Measurements from ENCODE around the gene DMXL2.
"Not testable (repeated sequence)": the region's sequence is repeated elsewhere in the genome, so short reads cannot be mapped to it uniquely, and the experiment has no call there.

DMXL2 gene

DNA sequence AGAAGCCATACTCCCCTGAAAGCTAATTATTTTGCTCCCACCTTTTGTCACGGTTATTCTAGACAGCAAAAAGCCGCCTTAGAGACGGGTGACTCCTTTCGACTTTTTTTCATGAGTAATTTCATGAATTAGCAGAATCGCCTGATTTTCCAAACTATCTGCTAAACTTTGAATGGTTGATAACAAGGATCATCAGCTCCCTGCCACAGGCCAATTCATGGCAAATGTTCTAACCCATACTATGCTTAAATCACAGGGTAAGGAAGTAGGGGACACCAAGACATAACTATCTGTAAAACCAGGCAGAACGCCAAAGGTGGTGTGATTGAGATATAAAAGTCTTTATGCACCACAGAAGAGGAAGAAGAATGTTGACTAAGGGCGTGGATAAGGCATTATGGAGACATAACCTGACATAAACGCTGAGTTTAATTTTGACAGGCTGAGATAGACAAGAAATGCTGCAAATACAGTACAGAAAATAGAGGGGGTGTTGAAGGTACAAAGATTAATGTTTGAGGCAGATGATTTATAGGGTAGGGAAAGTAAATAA is 891 bp upstream of the DMXL2 start:
- DNase-seq: no peak

DNA sequence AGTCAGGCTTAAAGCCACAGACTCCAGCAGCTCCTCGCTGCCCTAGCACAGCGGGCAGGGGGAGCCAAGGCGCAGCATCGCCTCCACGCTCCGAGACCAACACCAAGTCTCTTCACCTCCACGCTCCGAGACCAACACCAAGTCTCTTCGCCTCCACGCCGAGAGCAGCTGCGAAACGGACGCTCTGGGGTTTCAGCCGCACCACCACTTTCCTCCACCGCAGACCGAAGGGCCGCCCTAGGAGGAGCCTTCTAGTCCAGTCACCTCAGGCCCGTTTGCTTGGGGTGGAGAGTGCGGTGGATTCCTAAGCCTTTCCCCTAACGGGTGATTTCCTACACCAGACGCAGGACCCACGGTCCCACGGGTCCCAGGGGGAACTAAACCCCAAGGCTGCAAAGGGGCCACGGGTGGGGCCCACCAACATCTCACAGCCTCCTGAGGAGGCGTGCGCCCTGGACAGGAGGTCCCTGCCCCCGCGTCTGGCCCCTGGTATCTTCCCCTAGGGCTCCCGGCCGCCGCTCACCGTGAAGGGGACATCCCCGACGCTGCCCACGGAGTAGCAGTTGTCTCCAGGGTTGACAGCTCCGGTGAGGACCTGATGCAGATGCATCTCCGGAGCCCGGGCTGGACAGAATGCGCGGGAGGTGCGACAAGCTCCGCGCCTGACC is 501 bp downstream of the DMXL2 start:
- peak; percentile 28 for DNase-seq

DNA sequence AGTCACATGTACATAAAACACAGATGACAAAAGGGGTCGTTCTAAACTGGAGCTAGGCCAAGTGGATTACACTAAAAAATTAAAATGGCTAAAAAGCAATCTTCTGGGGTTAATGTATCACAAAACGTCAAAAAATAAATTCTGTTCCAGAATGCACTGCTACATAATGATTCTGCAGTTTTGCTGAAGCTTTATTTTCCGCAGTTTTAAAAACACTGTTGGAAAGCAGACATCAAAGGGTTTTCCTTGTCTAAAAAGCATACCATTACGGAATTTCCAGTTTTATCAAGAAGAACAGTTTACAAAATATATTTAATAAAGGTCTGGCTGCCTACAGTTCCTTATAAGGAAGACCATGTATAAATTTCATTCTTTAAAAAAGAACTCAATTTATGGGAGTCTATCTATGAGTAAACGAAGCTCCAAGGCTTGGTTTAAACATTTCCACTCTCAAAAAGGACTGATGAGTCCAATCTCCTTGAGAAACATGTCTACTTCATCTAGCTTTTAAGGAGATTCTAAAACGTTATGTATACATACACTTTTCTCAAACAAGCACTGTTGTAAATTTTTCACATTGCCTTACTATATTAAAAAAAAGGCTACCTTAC is 1.3 kb downstream of the DMXL2 start:
- no peak for DNase-seq

- no peak for DNase-seq
These were observed 1.9 kb downstream of the DMXL2 start for GRCh38 chr15:51620641-51621040.

DNA sequence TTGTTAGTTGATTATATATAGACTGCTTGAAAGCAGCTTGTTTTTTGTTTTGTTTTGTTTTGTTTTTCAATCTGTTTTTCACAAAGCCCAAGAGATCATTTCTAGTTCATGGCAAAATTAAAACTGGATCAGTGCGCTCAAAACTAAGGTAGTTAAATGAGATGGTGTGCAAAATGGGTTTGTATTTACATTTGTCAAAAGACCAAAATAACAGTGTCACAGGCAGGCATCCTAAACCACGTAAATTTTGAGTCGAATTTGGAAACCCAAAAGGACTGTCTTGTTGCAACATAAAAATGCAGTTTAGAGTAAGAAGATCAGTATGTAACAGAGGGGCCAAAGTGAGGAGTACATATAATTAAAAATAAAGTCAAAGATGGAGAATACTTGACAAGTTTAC is 2.4 kb downstream of the DMXL2 start:
- DNase-seq: no peak

GRCh38 chr15:51619331-51620035 is 3.1 kb downstream of the DMXL2 start:
- DNase-seq: no peak

- DNase-seq: no peak
These were observed 4.7 kb downstream of the DMXL2 start for GRCh38 chr15:51617886-51618285.

- DNase-seq: no peak
These were observed 8.6 kb downstream of the DMXL2 start for GRCh38 chr15:51613951-51614350.

DNA sequence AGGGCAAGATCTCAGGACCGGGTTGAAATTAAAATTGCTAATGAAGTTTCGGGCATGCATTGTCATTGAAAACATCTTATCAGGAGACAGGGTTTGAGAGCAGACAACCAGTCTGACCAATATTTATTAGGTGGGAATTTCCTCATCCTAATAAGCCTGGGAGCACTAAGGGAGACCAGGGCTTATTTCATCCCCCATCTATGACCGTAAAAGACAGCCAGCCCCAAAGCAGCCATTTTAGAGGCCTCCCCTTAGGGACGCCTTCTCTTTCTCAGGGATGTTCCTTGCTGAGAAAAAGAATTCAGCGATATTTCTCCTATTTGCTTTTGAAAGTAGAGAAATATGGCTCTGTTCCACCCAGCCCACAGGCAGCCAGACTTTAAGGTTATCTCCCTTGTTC is 9.9 kb downstream of the DMXL2 start:
- DNase-seq: not testable (repeated sequence)

DNA sequence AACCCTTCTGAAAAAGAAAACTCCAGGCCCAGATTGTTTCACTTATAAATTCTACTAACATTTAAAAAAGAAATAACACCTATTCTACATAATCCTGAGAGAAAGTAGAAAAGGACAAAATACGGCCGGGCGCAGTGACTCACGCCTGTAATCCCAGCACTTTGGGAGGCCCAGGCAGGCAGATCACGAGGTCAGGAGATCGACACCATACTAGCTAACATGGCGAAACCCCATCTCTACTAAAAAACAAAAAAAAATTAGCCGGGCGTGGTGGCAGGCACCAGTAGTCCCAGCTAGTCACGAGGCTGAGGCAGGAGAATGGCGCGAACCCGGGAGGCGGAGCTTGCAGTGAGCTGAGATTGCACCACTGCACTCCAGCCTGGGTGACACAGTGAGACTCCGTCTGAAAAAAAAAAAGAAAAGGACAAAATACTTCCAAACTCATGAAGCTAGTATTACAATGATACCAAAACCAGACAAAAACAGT is 19.1 kb downstream of the DMXL2 start:
- not testable (repeated sequence) for DNase-seq

- DNase-seq: no peak
These were observed 19.6 kb downstream of the DMXL2 start for GRCh38 chr15:51603002-51603401.

DNA sequence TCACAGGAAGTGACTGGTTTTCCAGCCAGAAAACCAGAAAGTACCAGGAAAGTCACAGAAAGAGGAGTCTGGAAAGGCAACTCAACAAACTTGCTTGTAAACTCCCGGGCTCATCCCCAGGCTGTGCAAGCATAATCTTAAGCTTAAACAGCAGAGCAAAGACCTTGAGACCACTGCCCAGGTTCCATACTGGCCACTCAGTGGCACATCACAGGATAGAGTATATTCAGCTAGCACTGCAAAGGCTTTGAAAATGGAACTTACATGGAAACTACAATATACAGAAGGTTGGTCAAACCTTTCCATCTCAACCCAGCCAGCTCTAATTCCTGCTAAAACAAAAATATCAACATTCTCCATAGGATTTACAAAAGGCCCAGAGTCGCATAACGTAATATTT is 20.1 kb downstream of the DMXL2 start:
- no peak for DNase-seq

DNA sequence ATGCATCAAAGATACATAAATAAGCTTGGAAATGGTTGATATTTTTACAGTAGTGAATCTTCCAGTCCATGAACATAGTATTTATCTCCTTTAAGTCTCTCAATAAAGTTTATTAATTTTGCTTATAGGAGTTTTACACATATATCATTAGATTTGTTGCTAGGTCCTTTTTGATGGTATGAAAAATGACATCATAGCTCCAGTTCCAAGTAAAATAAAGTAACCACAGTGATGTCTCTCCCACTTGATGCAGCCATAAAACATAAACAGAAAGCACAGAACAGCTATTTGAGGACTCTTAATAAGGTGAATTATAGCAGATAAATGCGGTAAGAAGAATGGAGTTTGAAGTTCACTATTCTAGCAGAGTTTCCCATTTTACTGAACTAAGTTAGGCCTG is 20.8 kb downstream of the DMXL2 start:
- DNase-seq: no peak

DNA sequence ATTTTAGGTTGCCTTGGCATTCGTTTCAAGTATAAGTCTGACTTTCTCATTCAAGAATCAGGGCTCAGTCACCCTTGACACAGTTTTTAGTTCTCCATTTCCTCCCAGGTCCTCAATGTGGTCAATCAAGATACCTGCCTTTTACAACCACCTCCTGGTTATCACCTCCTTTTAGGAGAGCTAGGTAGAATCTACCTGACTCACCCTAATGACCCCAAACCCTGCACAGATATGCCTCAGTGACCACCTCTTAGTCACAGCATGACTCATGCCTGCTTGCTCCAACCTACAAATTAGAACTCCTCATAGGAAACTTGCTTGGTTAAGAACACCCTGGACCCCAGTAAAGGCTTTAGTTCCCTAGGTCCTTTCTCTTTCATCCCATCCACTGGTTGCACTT is 22.5 kb downstream of the DMXL2 start:
- DNase-seq: no peak

DNA sequence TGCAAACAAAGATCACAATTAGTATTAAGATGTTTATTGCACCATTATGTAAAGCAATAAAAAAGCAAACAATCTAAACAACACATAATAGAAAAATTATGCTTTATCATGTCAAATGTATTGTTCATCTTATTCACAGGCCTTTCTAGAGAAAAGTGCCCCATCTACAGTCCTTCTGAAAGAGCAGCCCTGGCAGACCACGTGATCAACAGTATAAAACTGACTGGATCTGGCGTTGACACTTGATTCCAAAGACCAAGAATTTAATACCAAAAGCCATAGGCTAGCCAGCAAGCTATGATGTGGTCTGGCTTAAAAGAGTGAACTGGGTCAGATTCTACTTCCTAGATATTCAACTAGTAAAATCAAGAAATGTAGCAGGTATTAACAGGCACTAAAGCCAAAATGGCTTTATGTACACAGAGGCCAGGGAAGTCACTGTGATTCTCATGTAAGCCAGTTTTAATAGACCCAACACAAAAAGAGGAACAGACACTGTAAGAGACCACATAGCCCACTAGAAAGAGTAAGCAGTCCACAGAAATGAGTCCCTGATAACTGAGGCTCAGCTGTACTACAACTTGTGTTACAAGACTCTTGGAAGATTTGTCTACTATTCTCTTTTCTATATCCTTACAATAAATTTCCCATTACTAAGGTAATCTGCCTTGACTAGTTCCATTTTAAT is 32.5 kb downstream of the DMXL2 start:
- DNase-seq: no peak

DNA sequence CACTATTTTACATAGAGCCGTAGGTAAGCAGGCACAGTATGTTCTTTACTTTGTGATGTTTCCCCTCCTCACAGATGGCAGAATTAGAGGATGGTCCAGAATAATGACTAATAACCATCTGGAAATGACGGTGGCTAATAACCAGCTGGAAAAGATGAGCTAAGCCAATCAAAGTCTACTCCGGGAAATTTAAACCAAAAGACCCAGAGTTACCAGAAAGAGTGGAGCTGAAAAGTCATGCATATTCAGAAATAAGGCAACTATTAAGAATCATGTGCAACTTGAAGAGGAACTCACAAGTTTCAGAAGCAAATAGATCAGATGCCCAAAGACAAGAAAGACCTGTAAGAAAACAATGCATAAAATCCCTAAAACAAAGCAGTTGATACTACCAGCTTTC is 33.6 kb downstream of the DMXL2 start:
- DNase-seq: no peak

DNA sequence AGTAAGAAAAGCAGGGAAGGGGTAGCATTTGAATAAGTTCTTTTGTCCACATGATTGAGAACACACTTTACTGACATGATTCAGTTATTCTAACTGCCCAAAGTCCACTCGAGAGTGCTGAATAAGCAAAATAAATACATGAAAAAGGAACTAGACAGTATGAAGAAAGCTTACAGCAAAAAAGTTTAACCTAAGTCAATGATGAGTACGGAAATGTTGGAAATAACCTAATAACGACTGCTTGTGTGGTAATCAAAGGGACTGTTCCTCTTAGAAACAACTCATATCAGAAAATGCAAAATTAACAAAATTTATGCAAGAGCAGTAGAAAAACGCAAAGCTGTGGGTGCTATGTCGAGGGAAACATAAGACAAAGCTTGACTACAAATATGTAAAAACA is 36.6 kb downstream of the DMXL2 start:
- no peak for DNase-seq

DNA sequence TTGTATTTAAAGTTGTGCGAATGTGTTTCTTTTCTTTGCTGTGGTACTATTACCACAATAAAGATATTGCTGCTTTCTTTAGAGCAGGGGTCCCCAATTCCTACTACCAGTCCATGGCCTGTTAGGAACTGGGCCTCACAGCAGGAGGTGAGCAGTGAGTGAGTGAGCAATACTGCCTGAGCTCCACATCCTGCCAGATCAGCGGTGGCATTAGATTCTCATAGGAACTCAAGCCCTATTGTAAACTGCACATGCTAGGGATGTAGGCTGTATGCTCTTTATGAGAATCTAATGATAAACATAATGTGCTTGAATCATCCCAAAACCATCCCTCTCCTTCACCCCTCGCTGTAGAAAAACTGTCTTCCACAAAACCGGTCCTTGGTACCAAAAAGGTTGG is 41.6 kb downstream of the DMXL2 start:
- no peak for DNase-seq

GRCh38 chr15:51580385-51580784 is 42.2 kb downstream of the DMXL2 start:
- no peak for DNase-seq

- no peak for DNase-seq
These were observed 43.6 kb downstream of the DMXL2 start for GRCh38 chr15:51579012-51579411.

- DNase-seq: no peak
These were observed 44.8 kb downstream of the DMXL2 start for GRCh38 chr15:51577636-51578304.

GRCh38 chr15:51576911-51577500 is 45.6 kb downstream of the DMXL2 start:
- no peak for DNase-seq

Measured in NCI-H2171 (cell line).